CD4-positive, alpha-beta memory T cell (primary cell): Measurements from ENCODE around the gene ELANE. TPM values are rescaled to one million over a fixed set of nuclear protein-coding genes. Genes with fewer than 3 reads are reported as not detected.
A peak's percentile ranks its signal among the peaks of the same experiment; 100 is the strongest.

Source experiments
- CTCF ChIA-PET: fragments of 350-600 bp; sonication (Branson Sonifier 250); formaldehyde crosslinking; loops from one replicate; lab custom pipeline; 2021; ENCODE audit warnings: inconsistent platforms; ENCODE audit not compliant: partially characterized antibody; lab: Charles Lee
- POLR2A ChIA-PET: fragments of 350-600 bp; sonication (Branson Sonifier 250); formaldehyde crosslinking; loops from one replicate; lab custom pipeline; 2021; ENCODE audit not compliant: partially characterized antibody; lab: Charles Lee
- DNase-seq, 5 donors: peaks; one replicate each; pipeline versions ENCODE4 v3.0.0 to v3.0.0-alpha.2; 2020 to 2022; ENCODE audit warnings: mixed read lengths in 1 of 5
- H3K27ac ChIP-seq: one replicate; pipeline ENCODE4 v1.7.0; 2013; ENCODE audit warnings: low read depth, low read length
- H3K27me3 ChIP-seq: 2 replicates; pipeline ENCODE4 v1.7.0; 2013; ENCODE audit warnings: mild to moderate bottlenecking, low read length, moderate library complexity; ENCODE audit not compliant: insufficient read depth
- H3K36me3 ChIP-seq: 2 replicates; pipeline ENCODE4 v1.7.0; 2013; ENCODE audit warnings: mild to moderate bottlenecking, low read length, moderate library complexity; ENCODE audit not compliant: insufficient read depth
- H3K4me1 ChIP-seq: 2 replicates; pipeline ENCODE4 v1.7.0; 2013; ENCODE audit warnings: mild to moderate bottlenecking, low read length, moderate library complexity; ENCODE audit not compliant: insufficient read depth
- H3K4me3 ChIP-seq, 2 donors: one replicate each; pipeline ENCODE4 v1.7.0; 2013; ENCODE audit warnings: low read length in 2 of 2, mild to moderate bottlenecking in 1 of 2
- H3K9me3 ChIP-seq, 2 donors: one replicate each; pipeline ENCODE4 v1.7.0; 2013; ENCODE audit warnings: low read length in 2 of 2, control low read depth in 1 of 2; ENCODE audit not compliant: control insufficient read depth in 1 of 2
- H3K27ac Mint-ChIP-seq, 7 donors: one replicate each; pipeline ENCODE4 v1.8.0; 2020 to 2021; ENCODE audit warnings: mixed read lengths in 7 of 7, mild to moderate bottlenecking in 6 of 7, inconsistent platforms in 3 of 7, moderate library complexity in 3 of 7
- H3K27me3 Mint-ChIP-seq, 2 donors: one replicate each; pipeline ENCODE4 v1.8.0; 2020 to 2021; ENCODE audit warnings: mixed read lengths in 2 of 2
- H3K36me3 Mint-ChIP-seq, 2 donors: one replicate each; pipeline ENCODE4 v1.8.0; 2020 to 2021; ENCODE audit warnings: mixed read lengths in 2 of 2, inconsistent platforms in 1 of 2, mild to moderate bottlenecking in 1 of 2
- H3K4me1 Mint-ChIP-seq, 4 donors: one replicate each; pipeline ENCODE4 v1.8.0; 2020 to 2021; ENCODE audit warnings: mixed read lengths in 4 of 4, mild to moderate bottlenecking in 1 of 4
- H3K4me3 Mint-ChIP-seq, 8 donors: one replicate each; pipeline ENCODE4 v1.8.0; 2020 to 2021; ENCODE audit warnings: mixed read lengths in 8 of 8, mild to moderate bottlenecking in 7 of 8, moderate library complexity in 6 of 8, inconsistent platforms in 3 of 8
- H3K9me3 Mint-ChIP-seq, 8 donors: one replicate each; pipeline ENCODE4 v1.8.0; 2020 to 2021; ENCODE audit warnings: mixed read lengths in 8 of 8, mild to moderate bottlenecking in 5 of 8, inconsistent platforms in 3 of 8, moderate library complexity in 1 of 8
- intact Hi-C: fragments of 100-400 bp; cut with micrococcal nuclease; formaldehyde crosslinking; loops from one replicate; pipeline ENCODE4 v1.15.1; 2023
- polyA plus RNA-seq, 2 donors: library from polyadenylated mRNA; unstranded; fragments of 300-500 nt; fragmentation: Illumina TruSeq; gene quantifications; one replicate each; pipeline ENCODE4 v1.2.3, GENCODE V29; 2021
- total RNA-seq, 2 experiments: library from RNA; stranded (reverse); gene quantifications; one replicate each; pipeline ENCODE4 v1.2.3, GENCODE V29; 2021

Gene ELANE
- total and polyA plus RNA-seq, 4 experiments from 2014 or later = not detected

GRCh38 chr19:867301-867793, 15.2 kb downstream of the ELANE start:
- Histone ChIP-seq H3K27ac (no peak overlapping the region), H3K4me3 (no peak overlapping the region), H3K4me1 (peaks cover 26% of the 10 kb centered on the region), H3K27me3 (no peaks in the 10 kb centered on the region), H3K9me3 (no peaks in the 10 kb centered on the region), H3K36me3 (peaks cover 7% of the 10 kb centered on the region)
- CTCF ChIA-PET = interaction anchor here (5.6 kb wide), 1 partner anchor 54 kb away, joined by 119 read pairs; no protein-coding TSS in a partner anchor
- Mint-ChIP-seq H3K4me3 (no peak overlapping the region), H3K36me3 (peaks cover 7 to 23% of the 10 kb centered on the region in 2 donors), H3K9me3 (peaks cover 0 to 9% (median 0%) of the 10 kb centered on the region in 8 donors), H3K4me1 (peaks cover 5 to 31% (median 17%) of the 10 kb centered on the region in 4 donors), H3K27ac (peak overlapping the region in 4 of 7 donors; percentile 19 to 67 (median 46)), H3K27me3 (peaks cover 0 to 4% of the 10 kb centered on the region in 2 donors)
- POLR2A ChIA-PET = interaction anchor here (3.6 to 6.4 kb wide), 2 partner anchors 42 to 51 kb away, joined by 16 to 86 read pairs; partner anchors contain the start of gene KISS1R
- intact Hi-C loops = no loop called here
- no peak for DNase-seq

- H3K9me3 Mint-ChIP-seq = peaks cover 0 to 12% (median 0%) of the 10 kb centered on the region in 8 donors
- peak overlapping the region in 2 of 7 donors; percentile 57 to 67 for H3K27ac Mint-ChIP-seq
- Histone ChIP-seq H3K27ac (no peak overlapping the region), H3K4me1 (peaks cover 22% of the 10 kb centered on the region), H3K27me3 (no peaks in the 10 kb centered on the region), H3K36me3 (peaks cover 7% of the 10 kb centered on the region), H3K4me3 (no peak overlapping the region), H3K9me3 (no peaks in the 10 kb centered on the region)
- peaks cover 7 to 26% of the 10 kb centered on the region in 2 donors for H3K36me3 Mint-ChIP-seq
- ChIA-PET CTCF (interaction anchor here (5.6 kb wide), 1 partner anchor 53 kb away, joined by 119 read pairs; no protein-coding TSS in a partner anchor), POLR2A (interaction anchor here (3.6 to 6.4 kb wide), 2 partner anchors 41 to 50 kb away, joined by 16 to 86 read pairs; partner anchors contain the start of gene KISS1R)
- intact Hi-C loops = no loop called here
- DNase-seq = no peak
- H3K4me3 Mint-ChIP-seq = no peak overlapping the region
- peaks cover 4 to 30% (median 16%) of the 10 kb centered on the region in 4 donors for H3K4me1 Mint-ChIP-seq
- no peaks in the 10 kb centered on the region for H3K27me3 Mint-ChIP-seq
These were observed 15.9 kb downstream of the ELANE start for GRCh38 chr19:867855-868457.

- Mint-ChIP-seq H3K27ac (peak overlapping the region in 2 of 7 donors; percentile 46 to 53), H3K27me3 (no peaks in the 10 kb centered on the region), H3K4me3 (peak overlapping the region in 1 of 8 donors; percentile 25), H3K4me1 (peaks cover 6 to 26% (median 15%) of the 10 kb centered on the region in 4 donors), H3K36me3 (peaks cover 7 to 26% of the 10 kb centered on the region in 2 donors), H3K9me3 (peaks cover 0 to 12% (median 0%) of the 10 kb centered on the region in 8 donors)
- peaks cover 19% of the 10 kb centered on the region for H3K4me1 ChIP-seq
- H3K27ac ChIP-seq = no peak overlapping the region
- peaks cover 7% of the 10 kb centered on the region for H3K36me3 ChIP-seq
- H3K27me3 ChIP-seq = no peaks in the 10 kb centered on the region
- no peak overlapping the region for H3K4me3 ChIP-seq
- no peak for DNase-seq
- ChIA-PET CTCF (no interaction called here), POLR2A (interaction anchor here (3.6 kb wide), 1 partner anchor 41 kb away, joined by 16 read pairs; no protein-coding TSS in a partner anchor)
- H3K9me3 ChIP-seq = no peaks in the 10 kb centered on the region
- intact Hi-C loops = no loop called here
These were observed 16.5 kb downstream of the ELANE start for GRCh38 chr19:868458-869244.

DNA sequence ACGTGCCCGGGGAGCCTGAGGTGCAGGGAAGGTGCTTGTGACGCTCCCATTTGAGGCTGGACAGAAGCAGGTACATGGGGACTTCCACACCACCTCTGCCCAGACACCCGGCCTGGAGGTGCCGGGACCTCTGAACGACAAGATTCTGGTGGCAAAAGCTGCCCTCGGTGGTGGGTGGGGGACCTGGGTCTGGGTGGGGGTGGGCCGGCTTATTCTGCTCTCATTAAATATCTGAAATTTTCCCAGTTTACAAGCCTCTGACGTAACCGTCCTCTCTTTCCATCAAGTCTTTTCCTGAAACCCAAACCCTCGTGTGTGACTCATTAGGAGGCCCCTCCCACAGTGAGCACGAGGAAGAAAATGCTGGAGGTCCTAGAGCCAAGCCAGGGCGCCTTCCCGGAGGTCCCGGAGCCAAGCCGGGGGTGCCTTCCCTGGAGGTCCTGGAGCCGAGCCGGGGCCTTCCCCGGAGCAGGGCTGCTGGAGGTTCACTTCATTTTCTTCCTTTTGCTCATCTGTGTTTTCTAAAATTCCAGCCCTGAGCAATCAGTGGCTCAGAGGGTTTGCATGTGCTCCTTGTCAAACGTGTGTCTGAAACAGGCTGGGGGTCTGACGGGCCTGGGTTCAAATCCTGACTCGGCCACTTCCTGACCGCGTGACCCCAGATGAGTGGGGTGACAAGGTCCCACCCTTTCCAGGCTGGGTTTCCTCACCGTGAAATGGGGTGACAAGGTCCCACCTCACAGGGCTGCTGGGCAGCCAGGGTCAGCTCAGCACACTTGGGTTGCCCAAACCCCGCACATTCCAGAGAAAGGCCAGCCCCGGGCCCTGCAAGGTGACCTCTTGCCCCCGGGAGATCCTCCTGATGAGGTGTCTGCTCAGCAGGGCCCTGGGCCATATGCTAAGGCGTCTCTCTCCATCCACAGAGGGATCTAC, 17.4 kb downstream of the ELANE start:
- Mint-ChIP-seq H3K36me3 (peaks cover 7 to 24% of the 10 kb centered on the region in 2 donors), H3K9me3 (peaks cover 0 to 8% (median 0%) of the 10 kb centered on the region in 8 donors), H3K27ac (peak overlapping the region in 2 of 7 donors; percentile 32 to 96), H3K4me3 (peak overlapping the region in 2 of 8 donors; percentile 49 to 67), H3K4me1 (peaks cover 5 to 20% (median 11%) of the 10 kb centered on the region in 4 donors), H3K27me3 (no peaks in the 10 kb centered on the region)
- H3K27me3 ChIP-seq = no peaks in the 10 kb centered on the region
- no peaks in the 10 kb centered on the region for H3K9me3 ChIP-seq
- no peak overlapping the region for H3K27ac ChIP-seq
- H3K4me3 ChIP-seq = no peak overlapping the region
- H3K36me3 ChIP-seq = peaks cover 7% of the 10 kb centered on the region
- DNase-seq = no peak
- ChIA-PET CTCF (no interaction called here), POLR2A (interaction anchor here (3.6 kb wide), 1 partner anchor 40 kb away, joined by 16 read pairs; no protein-coding TSS in a partner anchor)
- H3K4me1 ChIP-seq = peaks cover 13% of the 10 kb centered on the region
- intact Hi-C loops = no loop called here

DNA sequence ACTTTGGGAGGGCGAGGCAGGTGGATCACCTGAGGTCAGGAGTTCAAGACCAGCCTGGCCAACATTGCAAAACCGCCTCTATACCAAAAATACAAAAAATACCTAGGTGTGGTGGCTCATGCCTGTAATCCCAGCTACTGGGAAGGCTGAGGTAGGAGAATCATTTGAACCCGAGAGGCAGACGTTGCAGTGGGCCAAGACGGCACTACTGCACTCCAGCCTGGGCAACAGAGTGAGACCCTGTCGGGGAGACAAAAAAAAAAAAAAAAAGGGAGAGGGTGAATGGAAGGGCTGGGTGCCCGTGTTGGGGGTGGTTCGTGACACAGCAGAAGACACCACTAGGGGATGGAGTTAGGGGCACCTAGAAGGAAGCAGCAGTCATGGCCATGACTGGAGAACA, 18.2 kb downstream of the ELANE start:
- CTCF ChIA-PET = interaction anchor here (2.4 kb wide), 1 partner anchor 46 kb away, joined by 4 read pairs; no protein-coding TSS in a partner anchor
- H3K27ac Mint-ChIP-seq = peak overlapping the region in 5 of 7 donors; percentile 36 to 96 (median 77)

DNA sequence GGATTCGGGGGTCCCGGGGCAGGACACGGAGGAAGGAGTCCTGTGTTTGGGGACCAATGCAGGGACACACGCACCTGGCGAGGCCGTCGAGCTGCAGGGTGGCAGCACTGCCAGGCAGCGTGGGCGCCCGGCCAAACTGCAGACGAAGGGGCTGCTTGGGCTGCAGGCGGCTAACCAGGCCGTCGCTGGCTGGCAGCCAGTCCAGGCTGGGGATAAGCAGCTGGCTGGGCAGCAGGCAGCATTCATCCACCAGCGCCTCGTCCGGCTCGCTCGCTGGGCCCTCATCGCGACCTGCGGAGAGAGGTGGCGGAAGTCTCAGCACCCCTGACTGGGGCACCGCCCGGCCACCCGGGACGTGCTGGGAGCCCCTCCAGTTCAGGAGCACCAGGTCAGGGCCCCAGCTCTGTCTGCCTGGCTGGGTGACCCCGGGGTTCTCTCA, 18.9 kb downstream of the ELANE start:
- Histone ChIP-seq H3K4me3 (no peak overlapping the region), H3K27me3 (no peaks in the 10 kb centered on the region), H3K36me3 (peaks cover 7% of the 10 kb centered on the region), H3K9me3 (no peaks in the 10 kb centered on the region), H3K4me1 (peaks cover 13% of the 10 kb centered on the region), H3K27ac (no peak overlapping the region)
- Mint-ChIP-seq H3K9me3 (peaks cover 0 to 8% (median 0%) of the 10 kb centered on the region in 8 donors), H3K4me1 (peaks cover 4 to 16% (median 9%) of the 10 kb centered on the region in 4 donors), H3K4me3 (no peak overlapping the region), H3K36me3 (peaks cover 7 to 21% of the 10 kb centered on the region in 2 donors), H3K27ac (peak overlapping the region in 1 of 7 donors; percentile 71), H3K27me3 (no peaks in the 10 kb centered on the region)
- ChIA-PET POLR2A (interaction anchor here (1.9 to 5.2 kb wide), 2 partner anchors 8 to 39 kb away, joined by 15 to 41 read pairs; no protein-coding TSS in a partner anchor), CTCF (interaction anchor here (2.4 kb wide), 1 partner anchor 45 kb away, joined by 4 read pairs; no protein-coding TSS in a partner anchor)
- DNase-seq = no peak
- intact Hi-C loops = no loop called here

More for the DNA sequence above, 18.2 kb downstream of the ELANE start:
- POLR2A ChIA-PET = interaction anchor here (3.6 kb wide), 1 partner anchor 39 kb away, joined by 16 read pairs; no protein-coding TSS in a partner anchor
- no peaks in the 10 kb centered on the region for H3K9me3 ChIP-seq
- peaks cover 7% of the 10 kb centered on the region for H3K36me3 ChIP-seq
- no peaks in the 10 kb centered on the region for H3K27me3 Mint-ChIP-seq
- no peak for DNase-seq
- no peak overlapping the region for H3K4me3 ChIP-seq
- H3K4me1 ChIP-seq = peaks cover 13% of the 10 kb centered on the region
- H3K27ac ChIP-seq = no peak overlapping the region
- intact Hi-C loops = no loop called here
- H3K36me3 Mint-ChIP-seq = peaks cover 7 to 24% of the 10 kb centered on the region in 2 donors
- no peaks in the 10 kb centered on the region for H3K27me3 ChIP-seq
- peak overlapping the region in 3 of 8 donors; percentile 29 to 67 (median 51) for H3K4me3 Mint-ChIP-seq
- peaks cover 0 to 8% (median 0%) of the 10 kb centered on the region in 8 donors for H3K9me3 Mint-ChIP-seq
- peaks cover 4 to 16% (median 9%) of the 10 kb centered on the region in 4 donors for H3K4me1 Mint-ChIP-seq
